ENCODE measurements around the gene TCEAL5. TPM values are rescaled to one million over a fixed set of nuclear protein-coding genes. Genes with fewer than 3 reads are reported as not detected.

TCEAL5 gene
- total and polyA plus RNA-seq, 2 of the 8 experiments (the other 6 are each of a cell fraction or from before 2014, with no cell fraction given): 0.17 to 6.6 TPM

GRCh38 chrX:103234869-103235268 is 41.7 kb downstream of the TCEAL5 start (continued):
- TF ChIP-seq CHD7 (IDR thresholded peaks at IDR 0.05; ENCODE audit: insufficient replicate concordance, low read length): no peak
